Peyer's patch (tissue), 4 donors: ENCODE results near the gene TMEM161A. TPM values are rescaled to one million over a fixed set of nuclear protein-coding genes. Genes with fewer than 3 reads are reported as not detected.
A peak's percentile ranks its signal among the peaks of the same experiment; 100 is the strongest.
"Not testable (repeated sequence)": the region's sequence is repeated elsewhere in the genome, so short reads cannot be mapped to it uniquely, and the experiment has no call there.

ENCODE experiments used
- DNase-seq, 3 donors: peaks; one replicate each; pipeline ENCODE4 v3.0.0-alpha.2; 2017 to 2019
- H3K27ac ChIP-seq, 4 donors: fragments of 200-600 bp; sonication (generic); one replicate each; pipeline ENCODE4 v1.5.1; 2016 to 2019
- H3K27me3 ChIP-seq, 2 donors: fragments of 200-600 bp; sonication (generic); one replicate each; pipeline ENCODE4 v1.5.1; 2019
- H3K36me3 ChIP-seq, 3 donors: fragments of 200-600 bp; sonication (generic); one replicate each; pipeline ENCODE4 v1.5.1; 2016 to 2019
- H3K4me1 ChIP-seq, 4 donors: fragments of 200-600 bp; sonication (generic); one replicate each; pipeline ENCODE4 v1.5.1; 2016 to 2019
- H3K4me3 ChIP-seq, 4 donors: fragments of 200-600 bp; sonication (generic); 1 replicate in 3 of 4; 2 replicates in 1 of 4; pipeline ENCODE4 v1.5.1; 2016 to 2019; ENCODE audit warnings: mild to moderate bottlenecking in 1 of 4
- H3K9me3 ChIP-seq, 4 donors: fragments of 200-600 bp; sonication (generic); one replicate each; pipeline ENCODE4 v1.5.1; 2016 to 2019; ENCODE audit warnings: mild to moderate bottlenecking in 1 of 4
- POLR2A ChIP-seq, 2 donors: fragments of 450-650 bp; IDR thresholded peaks; one replicate each; pipeline ENCODE4 v1.5.1; 2017; ENCODE audit warnings: antibody characterized with exemption in 2 of 2, mild to moderate bottlenecking in 2 of 2, moderate library complexity in 2 of 2
- total RNA-seq, 4 donors: library from RNA; depleted of rRNA; stranded (reverse); fragments of >200 nt; gene quantifications; one replicate each; pipeline ENCODE4 v1.1.0, GENCODE V29; 2016
- TF ChIP-seq, protein P1 (sequence below), 6 experiments: fragments of 450-650 bp in 4 of 6; fragments of 200-600 bp in 2 of 6; sonication (generic) in 1 of 6; IDR thresholded peaks; one replicate each; pipeline ENCODE4 v1.5.1; 2017 to 2019; ENCODE audit warnings: antibody characterized with exemption in 6 of 6, mild to moderate bottlenecking in 3 of 6, moderate library complexity in 1 of 6

Gene TMEM161A
- total RNA-seq, 4 donors from 2014 or later: 15.9 to 26.4 (median 18.7) TPM

DNA sequence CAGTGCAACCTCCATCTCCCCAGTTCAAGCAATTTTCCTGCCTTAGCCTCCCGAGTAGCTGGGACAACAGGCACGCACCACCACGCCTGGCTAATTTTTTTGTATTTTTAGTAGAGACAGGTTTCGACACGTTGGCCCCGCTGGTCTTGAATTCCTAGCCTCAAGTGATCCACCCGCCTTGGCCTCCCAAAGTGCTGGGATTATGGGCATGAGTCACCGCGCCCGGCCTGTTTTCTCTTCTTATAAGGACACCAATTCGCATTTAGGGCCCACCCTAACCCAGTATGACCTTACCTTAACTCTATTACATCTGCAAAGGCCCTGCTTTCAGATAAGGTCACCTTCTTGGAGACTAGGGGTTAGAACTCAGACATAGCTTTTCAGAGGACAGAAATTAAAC is 35.1 kb downstream of the TMEM161A start:
- Histone ChIP-seq H3K4me3 (no peak overlapping the region), H3K4me1 (peaks cover 0 to 7% (median 0%) of the 10 kb centered on the region in 4 donors), H3K36me3 (no peaks in the 10 kb centered on the region), H3K9me3 (no peaks in the 10 kb centered on the region), H3K27me3 (no peaks in the 10 kb centered on the region), H3K27ac (no peak overlapping the region)
- DNase-seq: no peak
- no peak for TF ChIP-seq POLR2A (IDR thresholded peaks at IDR 0.05)
- TF ChIP-seq, protein P1, sequence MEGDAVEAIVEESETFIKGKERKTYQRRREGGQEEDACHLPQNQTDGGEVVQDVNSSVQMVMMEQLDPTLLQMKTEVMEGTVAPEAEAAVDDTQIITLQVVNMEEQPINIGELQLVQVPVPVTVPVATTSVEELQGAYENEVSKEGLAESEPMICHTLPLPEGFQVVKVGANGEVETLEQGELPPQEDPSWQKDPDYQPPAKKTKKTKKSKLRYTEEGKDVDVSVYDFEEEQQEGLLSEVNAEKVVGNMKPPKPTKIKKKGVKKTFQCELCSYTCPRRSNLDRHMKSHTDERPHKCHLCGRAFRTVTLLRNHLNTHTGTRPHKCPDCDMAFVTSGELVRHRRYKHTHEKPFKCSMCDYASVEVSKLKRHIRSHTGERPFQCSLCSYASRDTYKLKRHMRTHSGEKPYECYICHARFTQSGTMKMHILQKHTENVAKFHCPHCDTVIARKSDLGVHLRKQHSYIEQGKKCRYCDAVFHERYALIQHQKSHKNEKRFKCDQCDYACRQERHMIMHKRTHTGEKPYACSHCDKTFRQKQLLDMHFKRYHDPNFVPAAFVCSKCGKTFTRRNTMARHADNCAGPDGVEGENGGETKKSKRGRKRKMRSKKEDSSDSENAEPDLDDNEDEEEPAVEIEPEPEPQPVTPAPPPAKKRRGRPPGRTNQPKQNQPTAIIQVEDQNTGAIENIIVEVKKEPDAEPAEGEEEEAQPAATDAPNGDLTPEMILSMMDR (IDR thresholded peaks at IDR 0.05): no peak

DNA sequence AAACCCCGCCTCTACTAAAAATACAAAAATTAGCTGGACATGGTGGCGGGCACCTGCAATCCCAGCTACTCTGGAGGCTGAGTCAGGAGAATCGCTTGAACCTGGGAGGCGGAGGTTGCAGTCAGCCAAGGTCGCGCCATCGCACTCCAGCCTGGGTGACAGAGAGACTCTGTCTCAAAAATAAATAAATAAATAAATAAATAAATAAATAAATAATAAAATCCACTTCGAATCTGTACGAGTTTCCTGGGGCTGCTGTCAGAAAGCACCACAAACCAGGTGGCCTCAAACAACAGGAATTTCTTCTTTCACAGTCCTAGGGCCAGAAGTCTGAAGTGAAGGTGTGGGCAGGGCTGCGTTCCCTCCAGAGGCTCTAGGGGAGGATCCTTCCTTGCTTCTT is 35.7 kb downstream of the TMEM161A start:
- not testable (repeated sequence) for DNase-seq, H3K9me3 ChIP-seq, H3K4me1 ChIP-seq, H3K4me3 ChIP-seq, H3K27ac ChIP-seq, H3K36me3 ChIP-seq, H3K27me3 ChIP-seq

DNA sequence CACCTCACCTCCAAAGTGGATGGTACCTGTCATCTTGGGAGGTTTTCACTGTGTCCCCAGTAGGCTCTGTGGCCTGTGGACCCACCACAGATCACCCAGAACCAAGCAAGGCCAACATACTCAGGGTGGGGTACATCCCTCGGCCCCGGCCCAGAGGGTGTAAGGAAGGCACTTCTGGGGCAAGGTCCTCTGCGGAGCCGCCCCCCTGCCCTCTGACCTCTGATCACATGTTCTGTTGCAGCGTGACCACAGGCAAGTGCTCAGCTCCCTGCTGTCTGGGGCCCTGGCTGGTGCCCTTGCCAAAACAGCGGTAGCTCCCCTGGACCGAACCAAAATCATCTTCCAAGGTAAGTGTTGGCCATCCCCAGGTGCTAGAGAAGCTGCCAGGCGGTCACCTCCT is 36.7 kb downstream of the TMEM161A start:
- Histone ChIP-seq H3K9me3 (no peaks in the 10 kb centered on the region), H3K27ac (no peak overlapping the region), H3K4me3 (no peak overlapping the region), H3K36me3 (no peaks in the 10 kb centered on the region), H3K4me1 (peaks cover 0 to 15% (median 0%) of the 10 kb centered on the region in 4 donors), H3K27me3 (no peaks in the 10 kb centered on the region)
- no peak for DNase-seq
- TF ChIP-seq, protein P1 (IDR thresholded peaks at IDR 0.05): no peak
- no peak for TF ChIP-seq POLR2A (IDR thresholded peaks at IDR 0.05)

DNA sequence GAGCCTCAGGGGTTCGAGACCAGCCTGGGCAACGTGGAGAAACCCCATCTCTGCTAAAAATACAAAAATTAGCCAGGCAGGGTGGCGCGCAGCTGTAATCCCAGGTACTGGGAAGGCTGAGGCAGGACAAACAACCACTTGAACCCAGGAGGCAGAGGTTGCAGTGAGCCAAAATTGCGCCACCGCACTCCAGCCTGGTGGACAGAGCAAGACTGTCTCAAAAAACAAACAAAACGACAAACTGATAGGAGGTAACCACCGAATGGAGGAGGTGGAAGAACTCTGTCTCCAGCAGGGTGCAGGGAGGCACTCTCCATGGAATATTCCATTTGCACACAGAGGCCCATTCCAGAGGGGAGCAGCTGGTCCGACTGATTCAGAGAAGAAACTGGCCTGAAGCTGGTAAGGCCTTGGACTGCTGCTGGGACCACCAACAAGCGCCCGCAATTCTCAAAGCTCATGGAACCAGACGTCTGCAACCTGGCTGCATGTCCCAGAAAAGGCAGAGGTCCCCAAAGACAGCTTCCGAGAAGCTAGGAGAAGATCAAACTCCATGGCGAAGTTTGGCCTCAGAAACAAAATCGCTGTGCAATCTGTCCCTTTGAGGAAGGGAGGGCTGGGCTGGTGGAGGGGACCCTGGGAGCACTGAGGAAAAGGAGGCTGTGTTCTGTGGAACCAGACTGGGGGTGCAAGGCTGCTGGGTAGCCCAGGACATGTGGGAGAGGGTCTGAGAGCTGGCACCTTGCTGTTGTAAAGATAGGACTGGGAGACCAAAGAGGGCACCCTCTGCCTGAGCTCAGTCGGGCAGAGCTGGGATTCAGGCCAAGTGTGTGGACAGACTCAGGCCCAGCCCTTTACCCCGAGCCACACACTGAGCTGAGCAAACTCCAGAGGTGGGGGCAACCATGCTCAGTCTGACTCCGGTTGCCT is 39.3 kb downstream of the TMEM161A start:
- Histone ChIP-seq H3K4me3 (no peak overlapping the region), H3K36me3 (no peaks in the 10 kb centered on the region), H3K27ac (peak overlapping the region in 1 of 4 donors; percentile 84), H3K27me3 (no peaks in the 10 kb centered on the region), H3K4me1 (peaks cover 0 to 20% (median 0%) of the 10 kb centered on the region in 4 donors), H3K9me3 (no peaks in the 10 kb centered on the region)
- TF ChIP-seq, protein P1 (IDR thresholded peaks at IDR 0.05): no peak
- no peak for TF ChIP-seq POLR2A (IDR thresholded peaks at IDR 0.05)
- peak in 2 of 3 donors; percentile 70 to 73 for DNase-seq

DNA sequence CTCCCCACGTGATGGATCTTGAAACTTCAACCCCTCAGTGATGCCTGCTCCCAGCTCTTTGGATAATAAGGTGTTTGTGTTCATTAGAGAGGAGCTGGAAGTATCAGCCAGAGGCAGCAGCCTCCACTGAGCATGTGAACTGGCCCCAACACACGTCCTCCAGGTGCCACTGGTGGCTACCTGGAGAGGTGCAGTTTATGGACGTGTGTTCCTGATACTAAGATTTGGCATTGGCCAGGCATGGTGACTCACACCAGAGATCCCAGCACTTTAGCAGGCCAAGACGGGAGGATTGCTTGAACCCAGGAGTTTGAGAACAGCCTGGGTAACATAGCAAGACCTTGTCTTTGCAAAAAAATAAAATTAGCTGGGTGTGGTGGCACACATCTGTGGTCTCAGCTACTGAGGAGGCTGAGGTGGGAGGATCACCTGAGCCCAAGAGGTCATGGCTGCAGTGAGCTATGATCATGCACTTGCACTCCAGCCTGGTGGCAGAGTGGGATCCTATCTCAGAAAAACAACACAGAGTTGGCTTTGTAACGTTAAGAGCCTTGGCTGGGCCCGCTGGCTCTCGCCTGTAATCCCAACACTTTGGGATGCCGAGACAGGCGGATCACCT is 40.1 kb downstream of the TMEM161A start:
- Histone ChIP-seq H3K27ac (peak overlapping the region in 1 of 4 donors; percentile 84), H3K4me3 (no peak overlapping the region), H3K9me3 (no peaks in the 10 kb centered on the region), H3K27me3 (no peaks in the 10 kb centered on the region), H3K36me3 (no peaks in the 10 kb centered on the region), H3K4me1 (peaks cover 0 to 20% (median 0%) of the 10 kb centered on the region in 4 donors)
- DNase-seq: no peak
- TF ChIP-seq POLR2A (IDR thresholded peaks at IDR 0.05): no peak
- TF ChIP-seq, protein P1 (IDR thresholded peaks at IDR 0.05): peak in 1 of 6 experiments; percentile 44
